Common myeloid progenitor, CD34-positive (primary cell): ENCODE measurements around the gene C9orf85. TPM values are rescaled to one million over a fixed set of nuclear protein-coding genes. Genes with fewer than 3 reads are reported as not detected.

ENCODE experiments used
- CTCF ChIA-PET: fragments of 350-600 bp; sonication (Branson Sonifier 250); formaldehyde crosslinking; loops from one replicate; lab custom pipeline; 2021; ENCODE audit warnings: antibody characterized with exemption; lab: Charles Lee
- POLR2A ChIA-PET: fragments of 350-600 bp; sonication (Branson Sonifier 250); formaldehyde crosslinking; loops from one replicate; lab custom pipeline; 2021; ENCODE audit warnings: antibody characterized with exemption; lab: Charles Lee
- DNase-seq, 3 donors: peaks; one replicate each; pipeline versions ENCODE4 v3.0.0 to v3.0.0-alpha.2; 2013
- H3K27ac ChIP-seq, 2 experiments: 1 replicate in 1 of 2; 2 replicates in 1 of 2; pipeline ENCODE4 v1.7.0; 2013; ENCODE audit warnings: inconsistent platforms in 2 of 2, low read length in 2 of 2, mild to moderate bottlenecking in 2 of 2, low read depth in 1 of 2, moderate library complexity in 1 of 2; ENCODE audit not compliant: severe bottlenecking in 2 of 2, insufficient read depth in 1 of 2, poor library complexity in 1 of 2
- H3K27me3 ChIP-seq, 5 experiments: replicated peaks in 2 of 5; 1 replicate in 3 of 5; 2 replicates in 2 of 5; pipeline versions ENCODE4 v1.6.1 to v1.7.0; 2013; ENCODE audit warnings: low read length in 4 of 5, mild to moderate bottlenecking in 2 of 5, moderate library complexity in 2 of 5, inconsistent platforms in 1 of 5; ENCODE audit not compliant: insufficient read depth in 5 of 5, control insufficient read depth in 4 of 5
- H3K36me3 ChIP-seq, 4 experiments: 1 replicate in 2 of 4; 2 replicates in 2 of 4; pipeline versions ENCODE4 v1.6.1 to v1.7.0; 2013; ENCODE audit warnings: low read length in 3 of 4, control low read depth in 1 of 4, mild to moderate bottlenecking in 1 of 4; ENCODE audit not compliant: control insufficient read depth in 4 of 4, insufficient read depth in 4 of 4
- H3K4me1 ChIP-seq, 4 experiments: 1 replicate in 3 of 4; 2 replicates in 1 of 4; pipeline versions ENCODE4 v1.6.1 to v1.7.1; 2013; ENCODE audit warnings: low read length in 3 of 4, mild to moderate bottlenecking in 3 of 4, control low read depth in 1 of 4, inconsistent platforms in 1 of 4, moderate library complexity in 1 of 4; ENCODE audit not compliant: control insufficient read depth in 4 of 4, insufficient read depth in 4 of 4; ENCODE audit errors: control extremely low read depth in 1 of 4
- H3K4me3 ChIP-seq, 7 experiments: 1 replicate in 4 of 7; 2 replicates in 3 of 7; pipeline versions ENCODE4 v1.5.1 to v1.7.0; 2013; ENCODE audit warnings: mild to moderate bottlenecking in 7 of 7, low read length in 6 of 7, moderate library complexity in 6 of 7, inconsistent platforms in 2 of 7, low read depth in 2 of 7, control low read depth in 1 of 7; ENCODE audit not compliant: insufficient read depth in 4 of 7, control insufficient read depth in 1 of 7; ENCODE audit errors: extremely low read depth in 1 of 7
- H3K9me3 ChIP-seq, 5 experiments: 1 replicate in 4 of 5; 2 replicates in 1 of 5; pipeline versions ENCODE4 v1.6.1 to v1.7.1; 2013; ENCODE audit warnings: low read length in 4 of 5, mild to moderate bottlenecking in 2 of 5, inconsistent platforms in 1 of 5, low read depth in 1 of 5, moderate library complexity in 1 of 5; ENCODE audit not compliant: control insufficient read depth in 4 of 5, insufficient read depth in 2 of 5; ENCODE audit errors: control extremely low read depth in 1 of 5
- WGBS: methylation state at CpG from one replicate; pipeline ENCODE4 v1.1.5; 2013; ENCODE audit not compliant: insufficient coverage; 5-methylcytosine and 5-hydroxymethylcytosine counted together
- polyA plus RNA-seq: library from polyadenylated mRNA; unstranded; fragments of 120-200 nt; gene quantifications from one replicate; pipeline ENCODE4 v1.2.1, GENCODE V29; 2013

Gene C9orf85
- 20.2 TPM for polyA plus RNA-seq

DNA sequence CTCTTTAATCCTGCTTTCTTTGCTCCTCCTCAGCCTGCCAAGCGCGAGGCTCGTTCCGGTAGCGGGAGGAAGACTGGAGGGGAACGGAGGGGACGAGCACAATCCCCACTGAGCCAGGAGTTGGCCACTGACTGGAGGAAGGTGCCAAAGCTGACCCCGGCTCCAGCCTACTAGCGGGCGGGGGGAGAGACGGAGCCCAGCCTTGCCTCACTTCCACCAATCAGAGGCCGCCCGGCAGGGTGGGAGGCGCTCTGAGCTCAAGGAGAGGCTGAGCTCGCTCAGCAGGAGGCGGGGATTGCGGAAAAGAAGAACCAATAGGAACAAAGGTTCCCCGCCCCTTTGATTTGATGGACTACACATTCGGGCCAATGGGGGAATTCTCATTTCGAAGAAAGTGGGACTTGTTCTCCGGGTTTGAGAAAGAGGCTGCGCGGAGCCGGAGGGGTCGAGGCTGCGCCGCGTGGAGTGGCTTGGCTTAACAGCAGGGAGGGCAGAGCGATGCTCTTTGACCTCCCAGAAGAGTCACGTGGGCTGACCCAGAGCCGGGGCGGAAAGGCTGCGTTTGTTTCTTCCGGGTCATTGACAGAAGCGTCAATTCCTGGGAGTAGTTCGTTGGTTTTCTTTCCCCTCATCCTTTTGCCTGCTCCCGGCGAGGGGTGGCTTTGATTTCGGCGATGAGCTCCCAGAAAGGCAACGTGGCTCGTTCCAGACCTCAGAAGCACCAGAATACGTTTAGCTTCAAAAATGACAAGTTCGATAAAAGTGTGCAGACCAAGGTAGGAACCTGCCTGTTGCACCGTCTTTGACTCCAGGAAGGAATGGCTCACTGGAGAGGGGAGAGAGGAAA is at the start of gene C9orf85, which contains the start of gene ABHD17B:
C9orf85 (plus strand) TSS at position 579 of the 847 bp plus-strand sequence; CDS start at position 675, 96 bp downstream.
ABHD17B (minus strand) TSS at position 133 of the 847 bp plus-strand sequence. CDS start 36,113 bp downstream, outside the sequence.
- peak; percentile 99 to 100 (median 99) for DNase-seq
- no peaks in the 10 kb centered on the region for H3K27me3 ChIP-seq
- POLR2A ChIA-PET: interaction anchor here (0.5 to 1.2 kb wide), 7 partner anchors 10 to 142 kb away, joined by 3 to 5 read pairs (median 3); partner anchors contain the start of gene CEMIP2
- no peaks in the 10 kb centered on the region for H3K9me3 ChIP-seq
- 0% methylated on average over 34 of the region's 45 CpGs for WGBS
- H3K4me3 ChIP-seq: peak within 1 kb of the TSS; percentile 93 to 99 (median 98)
- peak within 1 kb of the TSS; percentile 80 to 90 for H3K27ac ChIP-seq
- peaks cover 0 to 3% (median 0%) of the 10 kb centered on the region in 4 experiments for H3K36me3 ChIP-seq
- CTCF ChIA-PET: interaction anchor here (0.7 to 1.5 kb wide), 9 partner anchors 12 to 105 kb away, joined by 3 to 7 read pairs (median 3); no protein-coding TSS in a partner anchor
- H3K4me1 ChIP-seq: peaks cover 18 to 43% (median 26%) of the 10 kb centered on the region in 4 experiments

DNA sequence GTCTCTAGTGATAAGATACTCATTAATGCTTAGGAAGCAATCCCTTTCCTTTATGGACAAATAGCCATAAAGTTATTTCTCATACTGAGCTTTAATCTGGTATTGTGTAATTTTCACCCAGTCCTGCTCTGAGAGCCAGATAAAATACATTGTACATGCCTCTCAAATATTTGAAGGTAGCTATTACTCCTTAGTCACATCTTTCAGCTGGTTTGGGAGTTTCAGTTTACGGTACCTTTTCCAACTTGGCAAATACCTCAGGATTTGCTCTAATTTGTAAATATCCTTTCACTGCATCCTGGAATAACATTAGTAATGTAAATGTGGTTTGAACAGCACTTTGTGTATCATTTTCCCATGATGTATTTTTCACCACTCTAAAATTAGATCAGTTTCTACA is 47.8 kb upstream of the C9orf85 start:
- CTCF ChIA-PET: interaction anchor here (1.0 to 1.2 kb wide), 4 partner anchors 17 to 161 kb away, joined by 3 read pairs; no protein-coding TSS in a partner anchor
- Histone ChIP-seq H3K9me3 (peaks cover 3 to 31% (median 12%) of the 10 kb centered on the region in 5 experiments), H3K4me1 (no peaks in the 10 kb centered on the region), H3K27me3 (no peaks in the 10 kb centered on the region), H3K27ac (no peak overlapping the region), H3K36me3 (peaks cover 0 to 57% (median 35%) of the 10 kb centered on the region in 4 experiments), H3K4me3 (no peak overlapping the region)
- WGBS: no CpG with 5 or more reads among the region's 1 CpG
- POLR2A ChIA-PET: no interaction called here
- DNase-seq: no peak

DNA sequence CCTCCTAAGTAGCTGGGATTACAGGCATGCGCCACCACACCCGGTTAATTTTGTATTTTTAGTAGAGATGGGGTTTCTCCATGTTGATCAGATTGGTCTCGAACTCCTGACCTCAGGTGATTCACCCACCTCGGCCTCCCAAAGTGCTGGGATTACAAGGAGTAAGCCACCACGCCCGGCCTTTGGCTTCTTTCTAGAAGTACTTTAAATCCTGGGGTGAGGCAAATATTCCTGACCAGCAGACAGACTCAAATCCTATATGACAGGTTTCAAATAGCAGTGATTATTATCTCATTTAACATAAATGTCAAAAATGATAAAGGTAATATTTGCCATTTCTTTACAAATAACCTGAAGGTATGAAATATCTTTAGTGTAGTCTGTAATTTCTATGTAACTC is 36.1 kb upstream of the C9orf85 start:
- POLR2A ChIA-PET: no interaction called here

DNA sequence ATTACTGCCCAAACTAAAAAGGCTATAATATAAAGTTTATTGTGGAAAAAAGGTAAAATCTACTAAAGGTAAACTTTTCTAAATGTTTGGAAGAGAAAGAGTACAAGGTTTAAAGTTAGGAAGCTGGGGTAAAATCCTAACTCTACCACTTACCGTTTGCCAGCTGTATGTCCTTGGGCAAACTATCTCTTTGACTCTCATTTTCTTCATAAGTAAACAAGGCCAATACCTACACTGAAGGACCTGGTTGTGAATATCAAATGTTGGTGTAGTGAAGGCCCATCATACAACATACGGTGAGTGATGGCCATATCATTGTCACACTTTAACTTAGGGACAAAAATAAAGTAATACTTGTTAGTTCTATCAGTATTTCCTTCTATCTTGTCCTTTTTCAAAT is 35.3 kb upstream of the C9orf85 start:
- H3K4me1 ChIP-seq: no peaks in the 10 kb centered on the region
- CTCF ChIA-PET: interaction anchor here (0.5 kb wide), 1 partner anchor 137 kb away, joined by 3 read pairs; no protein-coding TSS in a partner anchor
- WGBS: no CpG with 5 or more reads among the region's 2 CpGs
- H3K27me3 ChIP-seq: no peaks in the 10 kb centered on the region
- no peak for DNase-seq
- peaks cover 5 to 43% (median 18%) of the 10 kb centered on the region in 4 experiments for H3K36me3 ChIP-seq
- no peak overlapping the region for H3K27ac ChIP-seq
- POLR2A ChIA-PET: no interaction called here
- peaks cover 0 to 48% (median 14%) of the 10 kb centered on the region in 5 experiments for H3K9me3 ChIP-seq
- H3K4me3 ChIP-seq: no peak overlapping the region

More for the DNA sequence above, 36.1 kb upstream of the C9orf85 start:
- Histone ChIP-seq H3K9me3 (peaks cover 0 to 43% (median 14%) of the 10 kb centered on the region in 5 experiments), H3K36me3 (peaks cover 4 to 47% (median 21%) of the 10 kb centered on the region in 4 experiments), H3K27ac (no peak overlapping the region), H3K27me3 (no peaks in the 10 kb centered on the region), H3K4me1 (no peaks in the 10 kb centered on the region), H3K4me3 (no peak overlapping the region)
- no peak for DNase-seq
- WGBS: 100% methylated on average over 4 of the region's 6 CpGs
- CTCF ChIA-PET: interaction anchor here (1.4 to 1.8 kb wide), 2 partner anchors 22 to 56 kb away, joined by 3 to 5 read pairs; no protein-coding TSS in a partner anchor

DNA sequence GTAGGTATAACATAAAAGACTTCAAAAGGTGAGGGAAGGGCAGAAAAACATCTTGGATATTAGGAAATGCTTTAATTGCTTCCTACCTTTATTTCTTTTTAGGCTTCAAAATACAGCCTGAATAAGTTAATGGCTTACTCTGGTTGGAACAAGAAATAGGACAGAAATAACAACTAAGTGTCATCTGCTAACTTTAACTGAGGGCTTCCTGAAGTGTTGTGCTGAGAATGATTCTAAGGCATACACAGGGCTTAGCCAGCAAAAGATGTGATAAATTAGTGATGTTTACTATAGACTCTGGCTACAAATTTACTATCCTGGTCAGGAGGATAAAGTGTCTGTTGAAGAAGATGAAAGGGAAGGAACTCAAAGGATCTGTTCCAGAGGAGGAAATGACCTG is 34.6 kb upstream of the C9orf85 start:
- Histone ChIP-seq H3K36me3 (peaks cover 5 to 43% (median 17%) of the 10 kb centered on the region in 4 experiments), H3K9me3 (peaks cover 0 to 54% (median 19%) of the 10 kb centered on the region in 5 experiments), H3K27ac (no peak overlapping the region), H3K27me3 (no peaks in the 10 kb centered on the region), H3K4me1 (no peaks in the 10 kb centered on the region), H3K4me3 (no peak overlapping the region)
- CTCF ChIA-PET: interaction anchor here (1.6 kb wide), 1 partner anchor 11 kb away, joined by 4 read pairs; no protein-coding TSS in a partner anchor
- no peak for DNase-seq
- POLR2A ChIA-PET: no interaction called here

GRCh38 chr9:71878327-71879274 is 32.8 kb upstream of the C9orf85 start:
- Histone ChIP-seq H3K36me3 (peaks cover 10 to 45% (median 21%) of the 10 kb centered on the region in 4 experiments), H3K27ac (no peak overlapping the region), H3K9me3 (peaks cover 0 to 64% (median 22%) of the 10 kb centered on the region in 5 experiments), H3K4me1 (no peaks in the 10 kb centered on the region), H3K4me3 (no peak overlapping the region), H3K27me3 (no peaks in the 10 kb centered on the region)
- WGBS: no CpG with 5 or more reads among the region's 4 CpGs
- DNase-seq: peak in 1 of 3 donors; percentile 40
- CTCF ChIA-PET: interaction anchor here (1.0 to 1.6 kb wide), 6 partner anchors 7 to 17 kb away, joined by 3 to 4 read pairs (median 3); no protein-coding TSS in a partner anchor
- POLR2A ChIA-PET: no interaction called here
